Measurements from ENCODE around the gene ST3GAL4.
A peak's percentile ranks its signal among the peaks of the same experiment; 100 is the strongest.
"Not testable (repeated sequence)": the region's sequence is repeated elsewhere in the genome, so short reads cannot be mapped to it uniquely, and the experiment has no call there.

Gene ST3GAL4

DNA sequence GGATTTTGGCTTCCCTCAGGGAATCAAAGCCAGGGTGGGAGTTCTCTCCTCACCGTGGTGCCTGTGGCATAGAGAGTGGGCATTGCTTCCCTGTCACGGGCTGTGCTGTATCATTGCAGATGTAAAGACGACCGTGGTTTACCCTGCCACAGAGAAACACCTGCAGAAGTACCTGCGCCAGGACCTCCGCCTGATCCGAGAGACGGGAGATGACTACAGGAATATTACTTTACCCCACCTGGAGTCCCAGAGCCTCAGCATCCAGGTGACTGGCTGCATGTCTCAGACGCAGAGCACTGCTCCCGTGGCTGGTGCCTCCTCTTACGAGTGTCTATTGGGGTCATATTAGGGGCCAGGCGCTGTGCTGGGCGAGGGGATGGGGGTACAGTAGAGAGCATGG is 24.2 kb upstream of the ST3GAL4 start:
- DNase-seq: no peak

DNA sequence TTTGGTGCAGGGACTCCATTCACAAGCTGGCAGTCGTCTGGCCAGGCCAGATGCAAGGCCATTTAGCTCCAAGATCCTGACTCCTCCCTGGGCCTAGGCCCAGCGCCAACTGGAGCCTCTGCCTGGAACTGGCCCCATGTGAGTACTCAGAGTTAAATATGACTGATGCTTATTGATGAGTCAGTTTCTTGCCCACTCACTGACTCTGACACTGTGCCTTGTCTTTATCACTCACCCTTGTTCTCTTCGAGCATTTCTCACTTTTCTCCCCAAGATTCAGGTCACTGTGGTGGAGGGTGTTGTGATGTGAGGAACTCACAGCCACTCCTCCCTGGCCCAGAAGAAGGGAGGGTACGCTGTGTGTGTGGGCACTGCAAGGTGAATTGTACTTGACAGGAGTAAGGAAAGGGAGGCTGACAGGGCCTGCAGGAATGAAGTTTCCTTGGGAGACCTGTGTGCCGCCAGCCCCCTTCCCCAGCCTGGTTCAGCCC is 23.2 kb upstream of the ST3GAL4 start:
- DNase-seq: peak; percentile 46

DNA sequence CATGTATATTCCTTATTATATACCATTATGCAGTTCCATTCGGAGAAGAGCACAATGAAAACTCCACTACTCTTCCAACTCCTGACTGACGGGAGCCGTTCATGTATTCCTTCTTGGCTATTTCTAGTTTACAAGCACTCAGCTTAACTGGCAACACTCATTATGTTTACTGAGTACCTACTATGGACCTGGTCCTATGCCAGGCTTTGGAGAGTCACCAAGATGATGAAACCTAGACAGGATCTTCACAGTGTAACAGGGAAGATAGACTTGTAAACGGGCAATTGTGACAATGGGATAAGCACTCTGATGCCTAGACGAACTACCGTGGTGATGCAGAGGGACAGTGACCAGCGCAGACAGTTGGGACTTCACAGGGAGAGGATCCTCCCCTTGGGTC is 22.3 kb upstream of the ST3GAL4 start:
- no peak for DNase-seq

DNA sequence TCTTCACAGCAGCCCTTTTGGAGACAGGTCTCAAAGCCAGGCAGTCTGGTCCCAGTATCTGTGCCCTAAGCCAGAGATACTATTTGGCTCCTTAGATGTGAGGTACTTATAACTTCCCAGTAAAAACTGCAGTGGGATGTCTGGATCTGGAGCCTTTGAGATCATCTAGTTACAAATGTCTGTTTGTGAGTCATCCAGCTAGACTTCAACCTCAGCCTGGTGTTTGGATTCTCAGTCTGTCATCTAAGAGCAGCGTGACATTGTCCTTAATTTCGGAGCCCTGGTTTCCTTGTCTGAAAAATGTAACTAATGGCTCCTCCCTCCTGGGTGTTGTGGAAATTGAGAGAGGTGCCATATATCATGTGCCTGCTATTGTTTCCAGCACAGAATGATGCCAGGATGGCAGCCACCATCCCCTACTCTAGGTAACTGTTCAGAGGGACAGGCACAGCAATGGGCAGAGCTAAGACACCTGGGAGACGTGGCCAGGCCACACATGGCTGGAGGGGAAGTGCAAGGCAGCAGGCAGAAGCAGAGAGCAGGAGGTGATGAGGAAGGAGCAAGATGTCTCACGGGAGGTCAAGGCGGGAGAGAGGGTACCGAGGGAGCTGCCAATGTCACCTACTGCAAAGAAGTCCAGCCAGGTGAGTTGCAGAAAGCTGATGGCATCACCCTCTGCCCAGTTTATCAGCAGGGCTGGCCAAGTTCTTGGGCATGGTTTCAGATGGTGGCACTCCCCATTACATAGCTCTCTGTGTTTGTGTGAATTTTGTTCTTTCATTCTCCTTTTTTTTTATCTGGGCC is 20.6 kb upstream of the ST3GAL4 start:
- DNase-seq: no peak

DNA sequence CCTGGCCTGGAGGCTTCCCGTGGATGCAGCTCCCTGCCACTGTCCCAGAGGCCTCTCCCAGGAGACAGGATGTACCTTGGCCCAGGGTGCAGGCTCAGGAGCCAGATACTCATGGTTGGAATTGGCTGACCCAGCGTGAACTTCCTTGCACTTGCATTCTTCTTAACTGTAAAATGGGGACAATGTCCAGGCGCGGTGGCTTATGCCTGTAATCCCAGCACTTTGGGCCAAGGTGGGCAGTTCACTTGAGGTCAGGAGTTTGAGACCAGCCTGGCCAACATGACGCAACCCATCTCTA is 20.1 kb upstream of the ST3GAL4 start:
- DNase-seq: no peak

DNA sequence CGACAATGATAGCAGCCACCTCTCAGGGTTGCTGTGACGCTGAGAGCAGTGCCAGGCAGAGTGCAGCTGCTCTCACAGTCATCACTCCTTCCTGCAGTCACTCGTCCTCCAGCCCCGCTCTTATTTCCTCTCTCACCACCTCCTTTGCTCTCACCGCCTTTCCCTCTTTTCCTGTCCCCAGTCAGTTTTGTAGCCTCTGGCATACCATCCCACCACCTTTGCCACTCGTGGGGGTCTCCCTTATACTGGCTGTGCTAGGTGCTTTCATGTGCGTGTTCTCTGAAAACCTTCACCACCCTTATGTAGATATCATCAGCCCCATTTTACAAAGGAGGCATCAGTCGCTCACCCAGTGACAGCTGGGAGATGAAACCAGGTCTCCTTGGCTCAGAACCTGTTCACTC is 19.3 kb upstream of the ST3GAL4 start:
- DNase-seq: no peak

DNA sequence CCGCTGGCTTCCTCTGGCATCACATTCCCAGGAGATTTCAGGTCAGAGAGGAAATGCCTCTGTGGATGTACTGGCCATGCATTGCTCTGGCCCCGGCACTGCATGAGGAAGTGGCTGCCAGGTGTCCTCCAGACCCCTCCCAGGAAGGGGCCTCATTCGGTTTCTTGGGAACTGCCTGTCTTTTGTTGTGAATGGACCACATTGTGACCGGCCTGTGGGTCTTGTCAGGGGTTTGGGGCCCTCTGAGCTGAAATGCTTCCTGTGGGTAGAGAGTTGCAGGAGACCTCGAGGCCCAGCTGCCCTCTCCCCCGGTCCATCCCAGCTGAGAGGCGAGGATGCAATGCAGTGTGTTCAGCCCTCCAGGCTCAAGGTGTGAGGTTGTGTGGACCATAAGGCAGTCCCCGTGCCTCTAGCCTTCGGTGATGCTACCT is 18.8 kb upstream of the ST3GAL4 start:
- DNase-seq: no peak

DNA sequence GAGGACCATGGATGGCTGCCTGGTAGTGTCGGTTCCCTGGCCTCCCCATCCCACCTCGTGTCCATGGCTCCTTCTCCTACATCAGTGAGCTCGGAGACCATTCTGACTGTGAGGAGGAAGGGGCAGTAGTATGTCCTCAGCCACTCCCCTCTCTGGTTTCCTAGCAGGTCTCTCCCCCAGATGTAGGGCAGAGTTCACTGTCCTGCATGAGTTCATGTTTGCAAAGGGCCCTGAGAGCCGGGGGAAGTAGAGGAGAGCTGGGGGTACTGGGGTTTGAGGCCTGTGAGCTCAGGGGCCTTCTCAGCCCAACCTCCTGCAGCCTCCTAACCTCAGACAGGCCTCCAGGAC is 18.4 kb upstream of the ST3GAL4 start:
- no peak for DNase-seq

DNA sequence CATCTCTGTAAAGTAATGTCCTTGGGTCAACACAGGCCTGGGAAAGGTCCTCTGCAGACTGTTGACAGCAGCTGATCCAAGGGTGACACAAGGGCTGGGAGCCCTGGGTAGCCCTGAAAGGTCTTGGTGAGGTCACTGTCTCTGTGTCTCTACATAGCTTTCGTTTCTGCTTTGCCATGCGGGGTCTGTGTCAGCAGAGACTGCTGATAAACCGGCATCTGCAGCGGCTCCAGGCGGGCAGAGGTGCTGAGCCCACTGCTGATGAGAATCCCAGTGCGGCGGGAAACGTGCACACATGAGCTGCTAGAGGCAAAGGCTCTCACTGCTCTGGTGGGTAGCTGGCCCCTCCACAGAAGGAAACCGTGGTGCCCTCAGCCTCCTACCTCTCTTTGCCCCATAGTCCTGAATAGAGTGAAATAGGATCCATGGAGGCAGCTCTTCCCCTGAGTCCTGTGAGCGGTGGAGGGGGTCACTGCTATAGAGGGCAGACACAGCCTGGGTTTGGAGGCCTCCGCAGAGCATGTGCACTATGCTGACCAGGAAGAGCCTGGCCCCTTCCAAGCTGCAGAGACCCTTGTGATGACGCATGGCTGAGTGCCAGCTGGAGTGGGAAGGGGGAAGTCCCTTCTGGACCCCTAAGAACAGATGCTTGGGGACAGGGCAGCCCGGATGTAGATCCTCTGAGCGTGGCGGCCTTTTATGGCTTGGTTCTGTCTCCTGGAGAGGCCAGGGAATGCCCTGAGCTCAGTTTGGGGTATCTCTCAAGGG is 17.8 kb upstream of the ST3GAL4 start:
- DNase-seq: no peak

DNA sequence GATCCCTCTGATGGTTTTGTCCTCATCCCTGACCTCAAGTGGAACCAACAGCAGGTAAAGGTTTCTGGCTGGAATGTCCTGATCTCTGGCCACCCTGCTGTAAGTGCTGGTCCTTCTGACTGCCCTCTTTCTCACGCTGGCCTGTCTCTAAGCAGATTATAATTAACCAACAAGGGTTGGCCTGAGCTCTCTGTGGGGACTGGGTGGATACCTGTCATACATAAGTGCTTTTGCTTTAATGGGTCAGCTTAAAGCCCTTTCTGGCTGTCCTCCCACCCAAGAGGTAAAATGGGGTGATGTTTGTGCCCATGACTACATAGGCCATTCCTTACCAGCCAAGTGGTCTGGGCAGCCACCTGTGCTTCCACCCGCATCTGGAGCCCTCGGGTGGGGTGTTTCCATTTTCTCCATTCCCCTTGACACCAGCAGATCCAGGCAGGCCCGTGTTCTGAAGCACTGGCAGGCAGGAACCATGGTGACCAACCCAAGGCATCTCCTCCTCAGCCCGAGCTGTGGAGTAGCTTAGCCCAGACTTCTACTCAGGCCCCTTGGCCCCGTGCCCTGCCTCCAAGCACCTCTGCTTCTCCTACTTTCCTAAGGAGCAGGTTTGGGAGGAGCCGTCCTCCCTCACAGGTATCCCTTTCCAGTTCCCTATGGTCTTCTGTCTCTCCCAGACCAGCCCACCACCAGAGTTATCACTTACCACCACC is 17.0 kb upstream of the ST3GAL4 start:
- DNase-seq: no peak

DNA sequence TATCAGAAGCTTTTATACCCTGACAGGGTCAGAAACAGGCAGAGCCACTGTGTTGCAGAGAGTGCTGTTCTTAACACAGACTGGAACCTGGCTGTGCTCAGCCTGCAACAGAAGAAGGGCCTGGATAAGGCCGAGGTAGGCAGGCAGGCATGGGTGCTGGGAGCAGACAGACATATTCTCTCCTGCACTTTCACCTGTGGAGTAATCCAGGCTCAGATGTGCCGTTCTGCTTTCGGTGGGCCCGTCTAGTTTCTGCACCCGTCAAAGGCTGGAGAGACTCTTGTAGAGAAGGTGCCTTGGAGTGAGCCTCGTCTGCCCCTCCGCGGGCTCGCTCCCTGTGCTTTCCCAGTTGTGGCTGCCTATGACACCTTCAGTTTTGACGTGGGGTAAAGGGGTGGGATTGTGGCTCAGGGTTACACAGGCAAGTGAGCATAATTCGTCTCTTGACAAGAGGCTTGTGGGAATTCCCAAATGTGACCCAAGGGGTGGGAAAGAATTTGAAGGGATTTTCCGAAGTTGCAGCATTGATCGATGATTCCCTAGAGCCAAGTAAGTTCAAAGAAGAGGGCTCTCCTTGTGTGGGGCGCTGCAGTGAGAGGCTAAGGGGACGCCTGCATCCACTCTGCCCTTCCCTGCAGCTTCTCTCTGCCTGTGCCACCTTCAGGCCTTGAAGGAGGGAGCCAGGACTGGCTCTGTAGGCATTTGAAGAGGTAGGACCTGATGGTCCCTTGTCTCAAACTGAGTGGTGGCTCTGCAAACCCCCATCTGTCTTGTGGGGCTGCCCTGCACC is 16.2 kb upstream of the ST3GAL4 start:
- no peak for DNase-seq

DNA sequence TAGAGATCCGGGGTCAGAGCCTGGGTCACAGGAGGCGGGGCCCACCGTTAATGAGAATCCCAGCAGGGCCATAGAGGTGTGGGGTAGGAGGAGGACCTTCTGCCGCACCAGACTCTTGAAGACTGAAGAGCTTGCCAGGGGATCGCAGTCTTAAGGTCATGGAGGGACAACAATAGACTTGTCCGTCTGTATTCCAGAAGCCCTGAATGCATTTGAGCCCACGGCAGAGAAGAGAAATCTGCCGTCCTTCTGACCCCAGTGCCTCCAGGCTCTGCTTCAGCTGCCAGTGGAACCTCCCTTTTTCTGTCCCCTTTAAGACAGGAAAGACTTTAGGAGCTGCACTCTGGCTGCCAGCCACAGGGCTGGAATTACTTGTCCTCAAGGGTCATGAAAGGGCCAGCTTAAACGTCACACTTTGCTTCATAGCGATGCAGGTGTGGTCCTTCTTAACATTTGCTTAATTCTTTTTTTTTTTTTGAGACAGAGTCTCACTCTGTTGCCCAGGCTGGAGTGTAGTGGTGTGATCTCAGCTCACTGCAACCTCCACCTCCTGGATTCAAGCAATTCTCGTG is 15.5 kb upstream of the ST3GAL4 start:
- DNase-seq: no peak

DNA sequence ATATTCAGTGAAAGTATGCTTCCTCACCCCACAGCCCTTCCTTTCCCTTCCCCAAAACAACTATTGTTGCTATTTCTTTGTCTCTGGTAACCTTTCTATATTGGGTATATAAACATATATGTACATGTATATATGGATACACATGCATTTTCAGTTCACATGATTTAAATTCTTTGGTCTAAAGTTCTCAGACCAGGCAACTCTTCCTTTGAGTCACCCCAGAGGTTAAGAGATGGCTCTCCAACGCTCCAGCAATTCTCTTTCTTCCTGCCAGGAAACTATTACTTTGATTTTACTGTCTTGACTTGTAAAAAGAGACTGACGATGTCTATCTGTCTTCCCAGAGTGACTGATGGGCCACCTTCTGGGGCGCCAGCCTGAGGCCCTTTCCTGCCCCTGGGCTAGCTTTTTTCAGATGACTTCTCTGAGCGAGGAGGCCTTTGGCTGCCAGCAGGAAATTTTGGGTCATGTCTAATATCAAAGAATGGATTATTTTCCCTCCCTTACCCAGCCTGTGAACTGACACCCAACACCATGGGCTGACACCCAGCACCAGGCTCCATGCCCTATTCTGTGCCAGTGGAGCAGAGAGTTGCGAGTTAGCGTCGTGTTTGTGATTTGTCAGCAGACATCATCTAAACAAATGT is 14.4 kb upstream of the ST3GAL4 start:
- DNase-seq: no peak

DNA sequence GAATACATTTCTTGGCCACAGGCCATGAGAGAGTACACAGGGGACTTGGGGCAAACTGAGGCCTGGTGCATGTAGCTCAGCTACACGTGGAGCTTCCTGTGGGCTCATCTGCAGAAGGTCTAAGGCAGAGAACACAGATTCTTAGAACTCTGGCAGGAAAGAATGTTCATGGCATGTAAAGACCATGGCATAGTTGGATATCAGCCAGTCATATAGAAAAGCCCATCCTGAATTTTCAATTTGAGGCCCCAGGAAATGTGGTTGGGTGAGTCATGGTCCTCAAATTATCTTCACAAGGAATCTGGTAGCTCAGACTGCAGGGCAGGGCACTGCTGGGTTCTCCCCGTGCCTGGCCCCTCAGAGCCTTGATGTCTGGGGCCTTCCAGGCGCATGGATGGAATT is 13.7 kb upstream of the ST3GAL4 start:
- DNase-seq: no peak

DNA sequence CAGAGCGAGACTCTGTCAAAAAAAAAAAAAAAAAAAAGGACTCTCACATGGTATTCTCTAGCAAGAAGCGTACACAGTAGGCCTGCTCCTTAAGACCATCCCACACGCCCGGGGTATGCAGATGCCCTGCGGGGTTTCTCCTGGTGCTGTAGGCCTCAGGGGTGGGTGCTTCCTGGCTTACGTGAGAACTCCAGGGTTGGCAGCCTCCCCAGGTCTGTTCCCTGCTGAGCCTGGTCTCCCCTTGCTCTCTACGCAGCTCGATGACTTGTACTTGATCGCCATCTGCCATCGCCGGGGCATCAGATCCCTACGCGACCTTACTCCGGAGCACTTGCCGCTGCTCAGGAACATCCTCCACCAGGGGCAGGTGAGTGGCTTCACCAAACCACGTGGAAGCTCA is 12.4 kb upstream of the ST3GAL4 start:
- no peak for DNase-seq

DNA sequence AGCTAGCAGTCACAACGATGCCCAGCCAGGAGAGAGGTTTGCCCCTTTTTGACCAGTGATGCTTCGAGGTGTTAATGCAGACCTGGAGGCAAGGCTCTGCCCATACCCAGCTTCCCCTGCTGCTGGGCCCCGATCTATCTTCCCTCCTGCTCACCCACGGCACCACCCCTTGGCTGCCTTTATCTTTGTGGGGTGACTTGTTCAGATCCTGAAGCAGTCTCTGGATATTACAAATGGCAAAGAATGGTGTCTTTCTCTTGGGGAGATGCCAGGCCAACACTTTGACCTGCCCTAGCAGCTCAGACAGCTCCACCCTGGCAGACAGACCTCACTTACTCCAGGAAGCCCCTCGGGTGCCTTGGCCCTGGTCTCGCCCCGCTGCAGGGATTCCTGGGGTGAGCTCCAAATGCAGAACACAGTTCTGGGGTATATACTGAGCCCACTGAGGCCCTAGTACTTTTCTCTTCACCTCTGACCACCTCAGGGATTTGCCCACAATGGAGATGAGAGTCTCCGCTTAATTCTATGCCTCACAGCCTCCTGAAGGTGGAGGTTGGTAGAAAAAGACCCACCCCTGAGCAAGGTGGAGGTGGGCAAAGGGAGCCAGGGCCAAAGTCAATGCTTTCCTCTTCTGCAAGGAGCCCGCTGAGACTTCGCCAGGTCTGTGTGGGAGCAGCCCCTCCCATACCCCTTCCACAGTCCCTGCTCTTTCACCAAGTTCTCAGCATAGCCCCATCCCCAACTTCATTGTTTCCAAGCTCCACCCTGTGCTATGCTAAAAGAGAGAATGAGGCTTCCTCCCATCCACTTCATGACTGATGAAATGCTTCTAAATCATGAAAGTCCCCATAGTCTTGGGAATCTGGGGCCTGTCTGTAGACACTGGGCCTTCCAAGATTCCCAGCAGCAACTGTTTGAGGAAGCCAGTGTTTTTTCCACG is 11.1 kb upstream of the ST3GAL4 start:
- no peak for DNase-seq

DNA sequence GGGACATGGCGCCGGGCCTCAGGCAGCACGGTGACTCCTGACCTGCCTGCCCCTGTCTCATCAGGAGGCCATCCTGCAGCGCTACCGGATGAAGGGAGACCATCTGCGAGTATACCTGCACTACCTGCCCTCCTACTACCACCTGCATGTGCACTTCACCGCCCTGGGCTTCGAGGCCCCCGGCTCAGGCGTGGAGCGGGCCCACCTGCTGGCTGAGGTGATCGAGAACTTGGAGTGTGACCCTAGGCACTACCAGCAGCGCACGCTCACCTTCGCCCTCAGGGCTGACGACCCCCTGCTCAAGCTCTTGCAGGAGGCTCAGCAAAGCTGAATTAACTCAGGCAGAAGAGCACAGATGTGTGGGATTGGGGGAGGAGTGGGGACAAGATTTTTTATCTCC is 10.2 kb upstream of the ST3GAL4 start:
- DNase-seq: no peak

DNA sequence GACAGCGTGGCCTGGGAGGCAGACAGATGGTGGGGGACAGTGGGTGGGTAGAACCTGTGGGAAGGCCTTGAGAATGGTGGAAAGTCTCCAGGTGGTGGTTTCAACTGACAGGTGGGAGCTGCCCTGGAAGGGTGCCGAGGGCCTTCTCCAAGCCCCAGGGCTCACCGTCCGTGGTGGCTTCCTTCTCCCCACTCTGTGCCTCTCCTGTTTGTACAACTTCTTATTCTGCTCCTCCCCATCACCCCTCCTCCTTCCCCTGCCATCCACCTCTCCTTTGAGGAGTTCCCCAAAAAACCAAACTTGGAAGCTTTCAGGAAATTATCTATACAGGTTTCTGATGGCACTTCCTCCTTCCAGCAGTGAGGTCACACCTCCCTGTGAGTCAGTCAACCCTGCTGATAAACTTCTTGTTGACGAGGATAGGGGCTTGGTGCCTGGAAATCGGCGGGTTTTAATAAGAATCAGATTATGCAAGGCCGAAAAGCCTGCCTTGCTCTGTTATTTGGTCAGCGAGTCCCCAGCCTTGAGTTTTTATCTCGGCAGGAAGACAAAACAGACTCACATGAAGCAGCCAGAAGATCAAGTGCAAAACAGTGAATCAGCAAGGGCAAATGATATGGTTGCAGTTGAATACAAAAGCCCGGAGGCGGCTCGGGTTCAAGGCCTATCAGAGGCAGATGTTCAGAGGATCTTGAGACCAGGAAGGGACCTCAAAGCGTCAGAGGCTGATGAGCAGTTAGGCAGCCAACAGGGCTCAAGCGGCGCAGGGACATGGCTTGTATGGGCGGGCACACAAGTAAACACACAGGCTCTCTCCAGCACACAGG is 9.5 kb upstream of the ST3GAL4 start:
- DNase-seq: peak; percentile 14

DNA sequence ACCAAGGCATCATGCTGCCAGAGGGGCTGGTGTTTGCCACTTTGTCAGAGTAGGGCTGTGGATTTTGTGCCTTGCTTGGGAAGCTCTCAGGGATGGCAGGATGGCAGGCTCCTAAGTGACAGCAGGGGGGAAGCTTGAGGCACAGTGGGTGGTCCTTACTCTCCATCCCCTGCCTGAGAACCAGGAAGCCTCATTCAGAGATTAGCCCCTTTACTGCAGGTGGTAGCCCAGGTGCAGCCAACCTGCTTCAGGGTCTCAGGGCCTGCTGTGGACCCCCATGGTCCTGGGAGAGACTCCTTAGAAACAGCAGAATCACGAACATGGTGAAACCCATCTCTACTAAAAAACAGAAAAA is 8.9 kb upstream of the ST3GAL4 start:
- DNase-seq: no peak

DNA sequence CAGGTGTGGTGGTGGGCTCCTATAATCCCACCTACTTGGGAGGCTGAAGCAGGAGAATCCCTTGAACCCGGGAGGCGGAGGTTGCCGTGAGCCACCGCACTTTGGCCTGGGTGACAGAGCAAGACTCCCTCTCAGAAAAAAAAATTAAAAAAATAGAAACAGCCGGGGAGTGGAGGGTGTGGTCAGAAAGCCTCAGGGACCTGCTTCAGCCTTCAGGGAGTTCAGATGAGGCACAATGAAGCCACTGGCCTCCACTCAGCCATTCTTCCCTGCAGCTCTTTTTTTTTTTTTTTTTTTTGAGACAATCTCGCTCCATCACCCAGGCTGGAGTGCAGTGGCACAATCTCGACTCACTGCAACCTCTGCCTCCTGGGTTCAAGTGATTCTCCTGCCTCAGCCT is 8.5 kb upstream of the ST3GAL4 start:
- DNase-seq: not testable (repeated sequence)
